Fibroblast of mammary gland (primary cell): Measurements from ENCODE around the gene RNU6-1.

Experiments used
- DNase-seq: peaks from one replicate; pipeline ENCODE4 v3.0.0-alpha.2; 2010; ENCODE audit warnings: low read depth
- H3K4me3 ChIP-seq: 2 replicates; pipeline ENCODE4 v1.5.1; 2011; ENCODE audit warnings: low read depth, mild to moderate bottlenecking, low read length, moderate library complexity; ENCODE audit not compliant: control insufficient read depth
- CTCF ChIP-seq: conservative IDR thresholded peaks from 2 replicates; pipeline ENCODE4 v1.5.1; 2011; ENCODE audit warnings: low read depth, low read length, inconsistent platforms; ENCODE audit not compliant: control insufficient read depth, insufficient read depth

Gene RNU6-1

DNA sequence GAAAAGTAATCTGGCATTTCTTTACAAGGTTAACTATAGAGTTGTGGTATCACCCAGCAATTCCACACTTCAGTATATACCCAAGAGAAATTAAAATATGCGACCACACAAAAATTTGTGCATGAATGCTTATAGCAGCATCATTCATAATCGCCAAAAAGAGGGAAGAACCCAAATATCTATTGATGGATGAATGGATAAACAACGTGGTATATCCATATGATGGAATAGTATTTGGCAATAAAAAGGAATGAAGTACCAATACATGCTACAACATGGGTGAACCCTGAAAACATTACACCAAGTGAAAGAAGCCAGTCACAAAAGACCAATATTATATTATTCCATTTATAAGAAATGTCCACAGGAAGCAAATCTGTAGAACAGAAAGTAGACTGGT is 23.2 kb downstream of the RNU6-1 start:
- no peak overlapping the region for H3K4me3 ChIP-seq
- DNase-seq: no peak
- TF ChIP-seq CTCF: no peak

- TF ChIP-seq CTCF: no peak
- no peak overlapping the region for H3K4me3 ChIP-seq
- no peak for DNase-seq
These were observed 24.7 kb downstream of the RNU6-1 start for GRCh38 chr15:67815036-67815592.

GRCh38 chr15:67813104-67813634 is 26.7 kb downstream of the RNU6-1 start:
- no peak for TF ChIP-seq CTCF
- no peak overlapping the region for H3K4me3 ChIP-seq
- DNase-seq: no peak

- H3K4me3 ChIP-seq: no peak overlapping the region
- DNase-seq: no peak
- no peak for TF ChIP-seq CTCF
These were observed 27.6 kb downstream of the RNU6-1 start for GRCh38 chr15:67812241-67812644.

DNA sequence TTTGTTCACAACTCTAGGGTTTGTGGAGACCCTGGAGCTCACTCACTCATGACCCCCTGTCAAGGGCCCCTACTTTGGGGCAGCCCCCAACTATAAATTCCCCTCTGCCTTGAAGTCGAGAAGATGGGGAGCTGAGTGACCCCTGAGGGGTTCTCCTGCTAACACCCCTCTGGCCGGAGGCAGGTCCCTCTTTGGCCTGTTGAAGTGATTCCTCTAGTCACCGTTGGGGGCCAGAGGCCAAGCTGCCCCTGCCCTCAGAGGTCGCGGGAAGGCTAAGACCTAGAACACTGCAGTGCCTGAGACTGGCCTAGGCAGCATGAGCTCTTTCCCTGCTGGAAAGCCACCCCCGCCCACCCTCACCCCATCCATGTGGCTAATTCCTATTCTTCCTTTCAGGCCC is 30.0 kb downstream of the RNU6-1 start:
- TF ChIP-seq CTCF: no peak
- no peak overlapping the region for H3K4me3 ChIP-seq
- no peak for DNase-seq

DNA sequence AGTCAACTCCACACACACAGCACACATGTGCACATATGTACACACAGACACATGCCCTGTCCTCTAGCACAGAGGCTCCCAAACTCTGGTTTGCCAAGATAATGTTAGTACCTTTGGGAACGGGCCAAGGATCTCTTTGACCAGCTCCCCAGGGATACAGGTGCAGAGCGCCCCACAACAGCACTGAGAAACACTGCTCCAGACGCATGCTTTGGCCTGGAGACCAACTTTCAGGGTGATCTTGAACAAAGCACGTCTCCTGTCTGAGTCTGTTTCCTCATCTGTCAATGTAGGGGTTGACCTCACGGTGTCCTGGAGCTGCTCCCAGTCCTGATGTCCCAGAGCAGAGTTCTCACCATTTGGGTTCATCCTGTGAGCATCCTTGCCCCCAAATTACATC is 30.4 kb downstream of the RNU6-1 start:
- TF ChIP-seq CTCF: no peak
- no peak overlapping the region for H3K4me3 ChIP-seq
- no peak for DNase-seq

DNA sequence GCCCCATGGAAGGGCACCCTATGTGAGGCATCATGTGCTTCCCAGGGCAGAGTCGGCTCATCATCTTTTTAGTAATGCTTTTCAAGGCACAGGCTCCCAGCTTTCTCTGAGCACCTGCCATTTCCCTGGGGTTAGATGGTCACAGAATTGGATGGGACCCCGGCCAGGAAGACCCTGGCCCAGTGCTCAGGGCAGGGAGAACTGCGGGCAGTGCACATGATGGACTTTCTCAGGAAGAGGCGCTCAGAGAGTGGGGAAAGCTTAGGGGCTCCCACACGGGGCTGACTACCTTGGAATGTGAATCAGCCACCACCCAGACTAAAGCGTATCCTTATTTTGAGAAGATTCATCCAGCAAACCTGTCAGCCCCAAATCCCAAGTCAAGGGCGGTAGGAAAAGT is 31.0 kb downstream of the RNU6-1 start:
- no peak overlapping the region for H3K4me3 ChIP-seq
- no peak for DNase-seq
- no peak for TF ChIP-seq CTCF
